ENCODE data around the gene ADIRF.
"Not testable (repeated sequence)": the region's sequence is repeated elsewhere in the genome, so short reads cannot be mapped to it uniquely, and the experiment has no call there.

The ADIRF gene

GRCh38 chr10:87020056-87020455, 51.8 kb downstream of the ADIRF start, which contains the start of gene FAM25A:
TSS of gene FAM25A (plus strand) at chr10:87020294. CDS start at chr10:87020325, 31 bp downstream.
- not testable (repeated sequence) for DNase-seq (ENCODE audit: low read depth, low spot score)
